Measurements from ENCODE around the gene FHL2. TPM values are rescaled to one million over a fixed set of nuclear protein-coding genes. Genes with fewer than 3 reads are reported as not detected.

Gene FHL2
- total and polyA plus RNA-seq, 7 donors, result 24.7 to 114 (median 35.4) TPM

- 24 to 43% (median 26%) methylated on average over 14 of the region's 14 CpGs for WGBS, 3 donors
- Histone ChIP-seq H3K36me3 (ENCODE audit: insufficient read depth in 1 of 2, low read depth in 1 of 2) (no peaks in the 10 kb centered on the region), H3K9me3 (no peaks in the 10 kb centered on the region), H3K27ac (peak overlapping the region; percentile 87), H3K27me3 (ENCODE audit: insufficient read depth in 3 of 3, low read length in 2 of 3) (no peaks in the 10 kb centered on the region), H3K4me3 (peak overlapping the region; percentile 14), H3K4me1 (peaks cover 33% of the 10 kb centered on the region)
- peak; percentile 45 for TF ChIP-seq CTCF (IDR thresholded peaks at IDR 0.05)
- peak; percentile 86 to 90 (median 88) for ATAC-seq
- intact Hi-C loops (cut with DNase I), result no loop called here
- DNase-seq, result peak in 1 of 2 donors; percentile 59
Observed at GRCh38 chr2:105403783-105404698, 5.2 kb upstream of the FHL2 start.

GRCh38 chr2:105403241-105403782 is 4.5 kb upstream of the FHL2 start:
- Histone ChIP-seq H3K27ac (peak overlapping the region; percentile 87), H3K4me3 (peak overlapping the region; percentile 14), H3K27me3 (ENCODE audit: insufficient read depth in 3 of 3, low read length in 2 of 3) (no peaks in the 10 kb centered on the region), H3K4me1 (peaks cover 26% of the 10 kb centered on the region), H3K36me3 (ENCODE audit: insufficient read depth in 1 of 2, low read depth in 1 of 2) (no peaks in the 10 kb centered on the region), H3K9me3 (no peaks in the 10 kb centered on the region)
- no peak for TF ChIP-seq CTCF (IDR thresholded peaks at IDR 0.05)
- intact Hi-C loops (cut with DNase I), result no loop called here
- DNase-seq (no peak), ATAC-seq (no peak)
- 68 to 77% (median 68%) methylated on average over 8 of the region's 8 CpGs for WGBS, 3 donors

- TF ChIP-seq CTCF (IDR thresholded peaks at IDR 0.05), result no peak
- WGBS, 3 donors, result 90 to 97% (median 91%) methylated on average over 2 of the region's 2 CpGs
- peak overlapping the region; percentile 87 for H3K27ac ChIP-seq
- H3K4me1 ChIP-seq, result peaks cover 26% of the 10 kb centered on the region
- no peak overlapping the region for H3K4me3 ChIP-seq
- no peak for DNase-seq
- no peaks in the 10 kb centered on the region for H3K27me3 ChIP-seq (ENCODE audit: insufficient read depth in 3 of 3, low read length in 2 of 3)
- intact Hi-C loops (cut with DNase I), result no loop called here
- H3K36me3 ChIP-seq (ENCODE audit: insufficient read depth in 1 of 2, low read depth in 1 of 2), result no peaks in the 10 kb centered on the region
- no peaks in the 10 kb centered on the region for H3K9me3 ChIP-seq
- no peak for ATAC-seq
Observed at GRCh38 chr2:105402809-105403208, 4.0 kb upstream of the FHL2 start.

- WGBS, 3 donors, result 92 to 94% (median 94%) methylated on average over 7 of the region's 7 CpGs
- H3K36me3 ChIP-seq (ENCODE audit: insufficient read depth in 1 of 2, low read depth in 1 of 2), result no peaks in the 10 kb centered on the region
- H3K4me1 ChIP-seq, result peaks cover 36% of the 10 kb centered on the region
- ATAC-seq (no peak), DNase-seq (no peak)
- no peak for TF ChIP-seq CTCF (IDR thresholded peaks at IDR 0.05)
- no peak overlapping the region for H3K4me3 ChIP-seq
- H3K9me3 ChIP-seq, result no peaks in the 10 kb centered on the region
- no peaks in the 10 kb centered on the region for H3K27me3 ChIP-seq (ENCODE audit: insufficient read depth in 3 of 3, low read length in 2 of 3)
- H3K27ac ChIP-seq, result no peak overlapping the region
- intact Hi-C loops (cut with DNase I), result no loop called here
Observed at GRCh38 chr2:105401867-105402266, 3.0 kb upstream of the FHL2 start.
